Body of pancreas (tissue), 4 donors: Measurements from ENCODE around the gene EFNA3.

Source experiments
- CTCF ChIP-seq, 7 experiments: fragments of 450-650 bp in 4 of 7; fragments of 200-600 bp in 3 of 7; sonication (generic) in 3 of 7; IDR thresholded peaks; one replicate each; pipeline ENCODE4 v1.5.1; 2016 to 2019; ENCODE audit warnings: antibody characterized with exemption in 7 of 7
- POLR2A ChIP-seq, 3 donors: fragments of 450-650 bp; IDR thresholded peaks; one replicate each; pipeline ENCODE4 v1.6.1; 2016; ENCODE audit warnings: antibody characterized with exemption in 3 of 3, mild to moderate bottlenecking in 2 of 3

DNA sequence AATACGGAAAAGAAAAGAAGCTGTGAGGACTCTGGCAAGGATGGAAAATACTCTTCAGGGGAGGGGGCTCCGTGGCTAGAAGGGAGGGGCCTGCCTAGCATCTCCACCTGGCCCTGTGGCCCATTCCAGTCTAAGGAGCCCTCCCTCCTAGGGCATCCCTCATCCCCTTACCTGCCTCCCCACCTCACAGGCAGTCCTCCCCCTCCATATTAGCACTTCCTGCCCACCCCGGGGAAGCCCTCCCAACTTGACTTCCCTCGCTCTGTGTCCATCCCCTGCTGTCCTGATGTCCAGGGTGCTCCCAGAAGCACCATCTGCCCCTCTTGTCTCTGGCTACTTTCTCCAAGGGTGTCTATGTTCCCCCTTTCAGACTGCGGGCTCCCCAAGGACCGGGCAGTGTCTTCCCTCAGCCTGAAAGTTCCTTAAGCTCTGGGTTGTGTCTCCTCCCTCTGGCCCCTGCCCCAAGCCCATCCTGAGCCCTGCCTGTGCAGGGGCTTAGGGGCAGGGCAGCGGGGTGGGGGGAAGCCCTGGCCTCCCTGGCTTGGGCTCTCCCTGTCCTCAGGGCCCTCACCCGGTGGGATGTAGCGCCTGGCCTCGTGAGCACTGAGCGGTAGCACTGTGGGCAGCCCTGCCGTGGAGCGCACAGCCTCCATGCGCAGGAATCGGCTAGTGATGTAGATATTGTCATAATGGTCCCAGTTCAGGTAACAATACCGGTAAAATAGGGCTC lies 49.0 kb upstream of the EFNA3 start:
- no peak for TF ChIP-seq CTCF (IDR thresholded peaks at IDR 0.05)
- TF ChIP-seq POLR2A (IDR thresholded peaks at IDR 0.05): no peak
